Stimulated activated CD4-positive, alpha-beta T cell treated with anti-CD3 and anti-CD28 coated beads, Interleukin-15, amount 100 ng/mL, for 1 hour (primary cell): ENCODE data around the gene VOPP1.
"Not testable (repeated sequence)": the region's sequence is repeated elsewhere in the genome, so short reads cannot be mapped to it uniquely, and the experiment has no call there.

ENCODE experiments used
- DNase-seq, 2 donors: peaks; one replicate each; pipeline ENCODE4 v3.0.0-alpha.2; 2020; ENCODE audit warnings: low read depth in 1 of 2, low spot score in 1 of 2

The VOPP1 gene

GRCh38 chr7:55512635-55513191 is 59.6 kb downstream of the VOPP1 start:
- DNase-seq = no peak

- no peak for DNase-seq
Observed at GRCh38 chr7:55510621-55511020, 61.7 kb downstream of the VOPP1 start.

GRCh38 chr7:55510206-55510605 is 62.1 kb downstream of the VOPP1 start:
- DNase-seq = not testable (repeated sequence)

GRCh38 chr7:55509322-55509721 is 63.0 kb downstream of the VOPP1 start:
- DNase-seq = no peak

GRCh38 chr7:55508221-55509011 is 63.9 kb downstream of the VOPP1 start:
- no peak for DNase-seq

- DNase-seq = no peak
Observed at GRCh38 chr7:55507743-55508142, 64.6 kb downstream of the VOPP1 start.

- DNase-seq = no peak
Observed at GRCh38 chr7:55504967-55505658, 67.2 kb downstream of the VOPP1 start.

- no peak for DNase-seq
Observed at GRCh38 chr7:55504093-55504859, 68.0 kb downstream of the VOPP1 start.

GRCh38 chr7:55502858-55503440 is 69.4 kb downstream of the VOPP1 start:
- DNase-seq = no peak

- no peak for DNase-seq
Observed at GRCh38 chr7:55502124-55502857, 70.0 kb downstream of the VOPP1 start.

GRCh38 chr7:55501611-55502010 is 70.7 kb downstream of the VOPP1 start:
- no peak for DNase-seq

- DNase-seq = no peak
Observed at GRCh38 chr7:55500117-55500756, 72.1 kb downstream of the VOPP1 start.

- no peak for DNase-seq
Observed at GRCh38 chr7:55499591-55499990, 72.7 kb downstream of the VOPP1 start.

- no peak for DNase-seq
Observed at GRCh38 chr7:55498770-55499169, 73.5 kb downstream of the VOPP1 start.

- DNase-seq = no peak
Observed at GRCh38 chr7:55498142-55498541, 74.2 kb downstream of the VOPP1 start.

GRCh38 chr7:55497521-55497920 is 74.8 kb downstream of the VOPP1 start:
- DNase-seq = no peak

- no peak for DNase-seq
Observed at GRCh38 chr7:55496906-55497305, 75.4 kb downstream of the VOPP1 start.

GRCh38 chr7:55494951-55495350 is 77.4 kb downstream of the VOPP1 start:
- no peak for DNase-seq

GRCh38 chr7:55493408-55493807 is 78.9 kb downstream of the VOPP1 start:
- no peak for DNase-seq

- DNase-seq = no peak
Observed at GRCh38 chr7:55491346-55491745, 81.0 kb downstream of the VOPP1 start.
